DMS53 treated with DMSO at 0.1 percent for 48 hours (cell line): ENCODE measurements around the gene C19orf85.

Source experiments
- DNase-seq: peaks from one replicate; lab custom pipeline; 2025; ENCODE audit not compliant: unreplicated experiment; lab: John Stamatoyannopoulos, UW

The C19orf85 gene

DNA sequence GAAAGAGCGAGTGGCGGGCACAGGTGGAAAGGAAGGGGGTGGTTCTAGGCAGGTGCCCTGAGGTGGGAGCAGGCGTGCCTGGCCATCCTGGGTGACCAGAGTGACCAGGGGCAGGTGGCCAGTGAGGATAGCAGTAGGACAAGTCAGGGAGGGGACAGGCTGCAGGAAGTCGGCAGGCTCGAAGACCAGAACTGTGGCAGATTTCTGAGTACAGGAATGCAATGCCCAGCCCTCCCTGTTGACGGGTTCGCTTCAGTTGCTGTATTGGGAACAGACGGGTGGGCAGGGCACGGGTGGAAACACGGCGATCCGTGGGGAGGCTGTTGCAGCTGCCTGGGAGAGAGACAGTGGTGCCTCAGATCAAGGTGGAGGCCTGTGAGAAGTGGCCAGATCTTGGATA lies 13.8 kb upstream of the C19orf85 start:
- no peak for DNase-seq

DNA sequence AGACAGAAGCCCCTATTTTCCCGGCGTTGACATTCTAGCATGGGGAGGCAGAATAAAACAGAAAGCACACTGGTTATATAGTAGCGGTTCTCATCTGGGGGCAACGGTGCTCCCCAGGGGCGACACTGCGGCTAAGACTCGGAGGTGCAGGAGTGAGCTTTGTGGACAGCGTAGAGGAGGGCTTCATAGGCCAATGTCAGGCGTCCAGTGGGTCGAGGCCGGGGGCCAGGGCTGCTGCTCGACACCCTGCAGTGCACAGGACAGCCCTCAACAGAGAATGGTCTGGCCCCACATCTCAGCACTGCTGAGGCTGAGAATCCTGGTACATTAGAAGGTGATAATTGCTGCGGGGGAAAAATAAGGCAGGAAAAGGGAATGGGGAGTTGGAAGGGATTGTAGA lies 13.4 kb upstream of the C19orf85 start:
- no peak for DNase-seq

DNA sequence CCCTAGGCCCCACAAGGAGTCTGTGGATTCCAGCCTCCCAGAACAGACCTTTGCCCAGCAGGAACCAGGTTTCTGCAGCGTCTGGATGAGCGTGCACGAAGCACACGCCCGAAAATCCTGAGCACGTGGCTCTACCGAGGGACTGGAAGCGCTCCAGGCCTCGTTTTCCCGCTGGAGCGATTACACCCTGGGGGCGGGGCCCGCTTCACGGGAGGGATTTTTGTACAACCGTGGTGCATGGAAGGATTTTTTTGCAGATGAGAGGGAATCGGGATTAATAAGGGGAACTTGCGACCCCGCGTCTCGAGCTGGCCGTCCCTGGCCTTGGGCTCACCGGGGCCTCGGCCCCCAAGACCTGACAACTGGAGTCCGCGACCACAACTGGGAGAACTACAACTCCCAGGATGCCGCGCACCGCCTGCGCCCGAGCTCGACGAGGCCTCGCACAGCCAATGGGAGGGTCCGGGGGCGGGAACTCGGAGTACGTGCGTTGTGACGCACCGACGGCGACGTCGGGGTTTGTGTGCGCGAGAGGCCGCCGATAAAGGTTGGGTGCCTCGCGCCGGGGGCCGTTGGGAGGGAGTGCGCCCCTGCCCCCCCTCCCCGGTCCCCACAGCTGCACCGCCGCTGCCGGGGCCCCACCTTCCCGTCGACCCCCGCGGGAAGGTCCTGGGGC lies 11.7 kb upstream of the C19orf85 start, which contains the start of gene ZNF628:
Gene ZNF628 (plus strand): TSS at position 518 of the 676 bp plus-strand sequence. CDS start 3,294 bp downstream, outside the sequence.
- DNase-seq = peak; percentile 87

DNA sequence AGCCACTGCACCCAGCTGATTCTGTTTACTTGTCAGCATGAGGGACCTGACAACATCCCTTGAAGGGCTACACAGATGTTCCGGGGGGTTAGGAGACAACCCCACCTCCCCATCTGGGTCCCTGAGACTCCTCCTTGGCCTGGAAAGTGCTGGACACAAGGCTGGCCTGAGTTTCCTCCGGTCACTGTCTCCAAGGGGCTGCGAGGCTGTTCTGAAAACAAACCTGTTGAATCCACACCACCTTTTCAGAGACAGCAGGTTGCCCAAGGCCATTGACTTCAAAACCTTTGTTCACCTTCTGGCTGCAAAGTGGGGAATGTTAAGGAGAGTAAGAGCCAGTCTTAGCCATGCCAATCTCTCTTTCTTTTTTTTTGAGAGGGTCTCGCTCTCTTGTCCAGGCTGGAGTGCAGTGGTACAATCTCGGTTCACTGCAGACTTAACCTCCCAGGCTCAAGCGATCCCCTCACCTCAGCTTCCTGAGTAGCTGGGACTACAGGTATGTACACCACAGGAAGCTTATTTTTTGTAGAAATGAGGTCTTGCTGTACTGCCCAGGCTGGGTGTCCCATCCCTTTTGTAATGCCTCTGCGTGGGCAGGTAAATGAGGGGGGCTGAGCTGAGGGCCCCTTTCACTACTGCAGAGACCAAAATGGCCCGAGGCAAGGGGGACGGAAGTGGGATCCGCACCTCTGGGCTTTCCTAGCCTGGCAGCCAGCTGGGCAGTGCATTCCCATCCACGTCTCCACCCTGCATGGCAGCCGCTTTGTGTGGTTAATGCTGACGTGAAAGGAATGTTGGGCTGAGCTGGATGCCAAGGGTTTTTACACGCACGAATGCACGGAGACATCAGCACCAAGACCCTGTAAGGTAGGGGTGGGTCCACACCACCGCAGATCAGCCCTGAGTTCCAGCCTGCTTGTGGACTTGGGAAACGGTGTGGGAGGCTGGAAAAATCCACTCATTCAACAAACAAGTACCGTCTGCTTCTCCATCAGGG lies 10.0 kb upstream of the C19orf85 start:
- DNase-seq = no peak

DNA sequence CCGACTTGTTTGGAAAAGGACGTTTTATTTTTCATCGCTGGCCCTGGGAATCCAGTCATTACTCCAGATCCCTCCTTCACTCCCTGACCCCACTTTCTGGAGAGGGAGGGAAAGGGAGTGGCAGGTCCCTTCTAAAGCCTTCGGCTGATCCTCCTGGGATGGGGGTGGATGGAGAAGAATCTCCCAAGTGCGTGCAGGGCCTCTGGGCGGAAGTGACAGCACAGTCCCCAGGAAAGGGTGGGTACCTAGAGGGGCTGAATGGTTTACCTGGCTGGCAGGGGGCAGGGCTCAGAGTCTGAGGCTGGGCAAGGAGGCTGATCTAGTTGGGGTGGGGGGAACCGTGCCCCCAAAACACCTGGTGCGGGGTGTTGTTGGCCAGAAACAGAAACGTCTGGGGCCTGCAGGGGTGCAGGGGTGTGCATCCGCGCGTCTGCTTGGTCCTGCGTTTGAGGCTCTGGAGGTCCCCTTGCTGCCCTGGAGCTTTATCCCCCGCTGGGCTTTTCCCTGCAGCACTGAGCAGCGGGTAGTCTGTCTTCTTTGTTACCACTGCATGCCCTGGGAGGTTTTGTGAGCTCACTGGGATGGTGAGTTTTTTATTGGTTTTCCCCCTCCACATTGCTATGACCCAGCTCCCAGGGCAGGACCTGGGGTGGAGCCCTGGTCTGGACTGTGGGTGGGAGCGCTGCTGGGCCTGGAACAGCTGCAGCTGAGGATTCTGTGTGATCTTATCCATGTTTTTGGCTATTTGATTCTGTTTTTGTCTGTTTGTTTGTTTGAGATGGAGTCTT lies 8.9 kb upstream of the C19orf85 start:
- DNase-seq = no peak

DNA sequence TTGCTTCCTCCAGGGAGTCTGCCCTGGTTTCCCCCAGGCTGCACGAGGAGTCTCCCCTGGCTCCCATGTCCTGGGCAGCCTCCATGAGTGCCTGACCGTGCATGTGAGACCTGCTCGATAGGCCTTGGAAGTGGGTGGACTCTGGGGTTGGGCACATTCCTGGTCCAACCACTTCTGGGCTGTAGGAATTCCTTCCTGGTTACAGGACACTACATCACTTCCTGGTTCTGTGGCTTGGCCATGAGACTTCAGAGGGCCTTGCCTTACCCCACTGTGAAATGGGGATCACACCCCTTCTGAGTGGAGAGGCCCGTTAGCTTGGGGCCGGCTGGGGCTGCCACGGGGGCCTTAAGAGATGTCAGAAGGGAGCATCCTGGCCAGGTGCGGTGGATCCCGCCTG lies 7.9 kb upstream of the C19orf85 start:
- no peak for DNase-seq

DNA sequence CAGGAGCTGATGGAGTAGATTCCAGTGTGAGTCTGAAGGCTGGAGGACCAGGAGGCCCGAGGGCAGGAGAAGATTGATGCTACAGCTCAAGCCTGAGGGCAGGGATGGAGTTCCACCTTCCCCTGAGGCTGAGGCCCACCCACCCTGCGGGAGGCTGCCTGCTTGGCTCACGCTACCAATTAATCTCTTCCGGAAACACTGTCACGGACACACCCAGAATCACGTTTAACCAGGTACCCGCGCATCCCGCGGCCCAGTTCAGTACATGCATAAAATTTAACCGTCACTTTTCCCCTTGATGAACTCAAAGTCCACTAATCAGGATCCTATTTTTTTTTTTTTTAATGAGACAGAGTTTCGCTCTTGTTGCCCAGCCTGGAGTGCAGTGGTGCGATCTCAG lies 6.7 kb upstream of the C19orf85 start:
- DNase-seq = no peak

DNA sequence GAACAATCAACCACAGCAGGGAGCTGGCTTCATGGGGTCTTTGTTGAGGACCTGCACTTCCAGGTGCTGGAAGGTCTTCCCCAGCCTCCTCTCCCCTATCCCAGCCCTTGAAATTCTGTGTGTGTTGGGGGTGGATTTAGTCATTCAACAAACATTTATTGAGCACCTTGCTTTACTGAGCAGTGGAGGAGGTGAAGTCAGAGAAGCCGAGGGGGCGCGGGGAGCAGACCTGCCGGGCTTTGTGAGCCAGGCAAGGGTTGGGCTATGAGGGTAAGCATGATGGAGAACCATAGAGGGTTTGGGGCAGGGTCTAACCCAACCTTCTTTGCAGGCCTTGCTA lies 3.5 kb upstream of the C19orf85 start:
- no peak for DNase-seq

DNA sequence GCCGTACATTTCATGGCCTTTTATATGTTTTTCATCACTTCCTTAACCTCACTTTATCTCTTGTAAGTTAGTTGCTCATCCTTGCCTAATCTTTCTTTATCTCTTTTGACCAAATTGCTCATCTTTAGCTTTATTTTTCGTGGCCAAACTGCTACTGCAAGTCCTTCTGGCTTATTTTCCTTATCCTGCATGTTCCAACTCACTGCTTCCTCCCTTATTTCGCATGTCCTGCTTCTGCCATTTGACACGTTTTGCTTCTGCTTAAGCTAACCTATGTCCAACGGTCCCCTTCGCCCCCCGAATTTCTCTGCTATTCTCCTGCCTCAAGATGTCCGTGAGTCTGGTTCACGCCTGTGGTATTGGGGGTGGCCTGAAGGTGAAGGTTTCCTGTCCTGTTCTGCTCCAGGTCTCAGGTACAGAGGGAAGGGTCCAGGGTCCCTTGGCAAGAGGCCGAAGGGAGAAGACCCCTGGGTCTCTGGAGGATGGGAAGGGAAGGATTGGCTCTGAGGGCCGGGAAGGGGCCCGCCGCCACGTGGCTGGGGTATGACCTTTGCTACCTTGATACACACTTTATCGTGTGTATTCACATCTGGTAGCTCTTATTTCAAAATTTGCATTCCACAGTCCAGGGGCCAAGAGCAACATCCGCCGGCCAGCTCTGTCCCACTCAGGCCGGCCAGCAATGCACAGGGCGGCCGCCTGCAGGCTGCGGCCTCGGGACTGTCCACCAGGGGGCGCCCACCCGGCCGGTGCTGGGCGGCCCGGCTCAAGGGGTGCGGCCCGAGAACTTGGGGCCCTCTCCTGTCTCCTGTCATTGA lies 2.9 kb upstream of the C19orf85 start:
- no peak for DNase-seq

DNA sequence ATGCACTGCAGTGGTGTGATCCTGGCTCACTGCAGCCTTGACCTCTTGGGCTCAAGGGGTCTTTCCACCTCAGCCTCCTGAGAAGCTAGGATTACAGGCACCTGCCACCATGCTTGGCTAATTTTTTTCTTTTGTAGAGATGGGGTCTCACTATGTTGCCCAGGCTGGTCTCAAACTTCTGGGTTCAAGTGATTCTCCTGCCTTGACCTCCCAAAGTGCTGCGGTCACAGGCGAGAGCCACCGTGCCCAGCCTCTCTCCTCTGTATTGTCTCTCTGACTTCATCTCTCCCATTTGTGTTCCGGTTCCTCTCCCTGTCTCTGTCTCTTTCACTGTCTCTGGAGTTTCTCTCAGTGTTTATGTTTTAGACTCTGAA lies 1.7 kb upstream of the C19orf85 start:
- no peak for DNase-seq

DNA sequence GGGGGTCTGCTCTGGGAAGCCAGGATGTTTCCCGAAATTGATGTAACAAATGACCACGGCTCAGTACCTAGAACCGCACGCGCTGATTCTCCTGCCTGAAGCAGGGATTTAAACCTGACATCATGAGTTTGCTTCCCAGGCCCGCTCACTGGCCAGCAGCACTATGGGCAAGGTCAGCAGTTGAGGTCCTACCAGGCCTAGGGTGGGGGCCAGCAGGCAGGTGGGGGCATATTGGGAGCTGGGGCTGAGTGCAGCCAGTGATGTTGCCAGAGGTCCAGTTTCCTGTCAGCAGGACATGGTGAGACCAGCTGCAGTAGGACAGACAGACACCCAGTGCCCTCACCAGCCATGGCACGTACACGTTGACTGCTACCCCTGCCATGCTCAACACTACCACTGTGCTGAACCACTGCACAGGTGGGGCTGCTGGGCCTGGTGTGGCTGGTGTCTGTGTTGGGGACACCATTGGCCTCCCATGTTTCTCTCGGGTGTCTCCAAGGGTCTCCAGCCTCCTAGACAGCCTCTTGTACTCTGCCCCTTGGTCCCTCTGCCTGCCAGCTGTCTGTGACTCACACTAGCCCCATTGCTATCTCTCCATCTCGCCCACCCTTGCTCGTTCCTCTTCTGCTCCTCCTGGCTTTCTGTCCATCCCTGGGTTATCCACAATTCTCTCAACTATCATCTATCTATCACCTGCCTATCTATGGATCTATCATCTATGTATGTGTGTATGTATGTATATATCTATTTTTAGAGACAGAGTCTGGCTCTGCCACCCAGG lies 1.1 kb upstream of the C19orf85 start:
- no peak for DNase-seq

DNA sequence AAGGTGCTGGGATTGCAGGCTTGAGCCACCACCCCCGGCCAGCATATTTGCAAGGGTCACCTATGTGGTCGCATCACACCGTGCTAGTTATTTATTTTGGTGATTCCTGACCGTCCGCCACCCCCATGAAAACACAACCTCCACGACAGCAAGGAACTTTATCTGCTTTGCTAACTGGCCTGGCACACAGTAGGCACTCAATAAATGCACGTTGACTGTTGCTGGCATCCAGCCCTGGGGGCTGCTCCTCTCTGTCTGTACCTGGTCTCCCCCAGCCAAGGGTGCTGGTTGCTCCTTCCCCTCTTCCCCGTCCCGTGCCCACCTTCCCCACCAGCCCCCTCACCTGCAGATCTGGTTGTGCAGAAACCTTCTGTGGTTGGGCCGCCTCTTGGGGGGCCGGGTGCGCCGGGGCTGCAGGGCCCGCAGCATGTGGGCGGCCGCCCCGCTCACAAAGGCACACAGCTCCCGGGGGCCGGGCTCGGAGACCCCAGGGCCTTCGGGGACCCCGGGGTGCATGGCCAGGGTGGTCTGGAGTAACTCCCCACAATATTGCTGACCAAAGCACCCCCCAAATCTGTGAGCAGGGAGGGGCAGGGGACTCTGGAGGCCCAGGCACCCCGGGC lies 401 bp downstream of the C19orf85 start:
- no peak for DNase-seq

DNA sequence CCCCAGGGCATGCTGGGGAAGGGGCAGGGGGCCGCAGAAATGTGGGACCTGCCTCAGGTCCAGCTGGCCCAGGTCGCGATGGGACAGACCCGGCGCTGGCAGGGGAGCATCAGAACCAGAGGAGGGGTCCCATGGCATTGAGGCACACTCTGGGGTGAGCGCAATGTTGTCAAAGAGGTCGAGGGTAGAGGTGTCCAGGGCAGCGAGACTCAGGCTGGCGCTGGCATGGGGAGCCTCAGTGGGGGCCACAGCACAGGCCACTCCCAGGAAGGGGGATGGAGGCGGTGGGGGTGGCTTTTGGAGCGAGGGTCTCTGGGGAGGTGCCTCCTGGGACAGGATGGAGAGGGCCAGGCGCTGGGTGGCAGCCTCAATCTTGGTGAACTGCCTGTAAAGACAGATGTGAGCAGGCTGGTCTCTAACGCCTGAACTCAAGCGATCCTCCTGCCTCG lies 944 bp downstream of the C19orf85 start:
- DNase-seq = no peak

DNA sequence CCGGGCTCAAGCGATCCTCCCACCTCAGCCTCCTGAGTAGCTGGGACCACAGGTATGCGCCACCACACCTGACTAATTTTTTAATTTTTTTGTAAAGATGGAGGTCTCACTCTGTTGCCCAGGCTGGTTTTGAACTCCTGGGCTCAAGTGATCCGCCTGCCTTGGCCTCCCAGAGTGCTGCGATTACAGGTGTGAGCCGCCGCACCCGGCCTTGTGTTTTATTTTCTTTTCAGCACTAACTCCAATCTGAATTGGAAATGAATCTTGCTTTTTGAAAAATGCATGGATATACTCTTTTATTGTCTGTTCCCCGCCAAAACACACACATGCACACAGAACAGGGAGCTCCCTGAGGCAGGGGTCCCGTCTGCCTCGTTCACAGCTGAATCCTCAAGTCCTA lies 1.8 kb downstream of the C19orf85 start:
- no peak for DNase-seq

DNA sequence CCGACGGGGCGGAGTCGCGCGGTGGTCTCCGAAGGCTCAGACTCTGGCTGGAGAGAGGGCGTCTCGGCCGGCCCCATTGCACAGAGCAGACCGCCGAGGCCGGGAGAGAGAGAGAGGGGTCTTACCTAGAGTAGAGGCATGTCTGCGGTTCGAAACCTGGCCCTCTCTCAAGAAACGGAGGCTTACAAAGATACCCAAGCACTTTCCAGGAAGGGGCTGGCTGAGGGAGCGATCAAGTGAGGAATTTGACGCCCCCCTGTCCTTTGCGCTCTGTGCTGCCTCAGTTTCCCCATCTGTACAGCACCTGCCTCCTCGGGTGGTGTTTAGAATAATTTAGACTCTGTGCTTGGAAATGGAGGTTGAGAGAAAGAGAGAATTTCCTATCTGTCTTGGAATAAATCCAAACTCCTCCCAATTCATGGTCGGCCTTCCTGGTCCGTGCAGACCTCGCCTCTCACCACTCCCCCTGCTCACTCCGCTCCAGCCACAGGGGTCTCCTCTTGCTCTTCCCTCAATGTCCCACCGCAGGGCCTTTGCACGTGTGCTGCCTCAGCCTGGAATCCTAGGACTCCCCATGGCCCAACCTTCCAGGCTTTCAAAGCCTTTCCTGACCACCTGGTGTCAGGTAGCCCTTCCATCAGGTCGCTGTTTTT lies 2.5 kb downstream of the C19orf85 start:
- DNase-seq = peak; percentile 36

DNA sequence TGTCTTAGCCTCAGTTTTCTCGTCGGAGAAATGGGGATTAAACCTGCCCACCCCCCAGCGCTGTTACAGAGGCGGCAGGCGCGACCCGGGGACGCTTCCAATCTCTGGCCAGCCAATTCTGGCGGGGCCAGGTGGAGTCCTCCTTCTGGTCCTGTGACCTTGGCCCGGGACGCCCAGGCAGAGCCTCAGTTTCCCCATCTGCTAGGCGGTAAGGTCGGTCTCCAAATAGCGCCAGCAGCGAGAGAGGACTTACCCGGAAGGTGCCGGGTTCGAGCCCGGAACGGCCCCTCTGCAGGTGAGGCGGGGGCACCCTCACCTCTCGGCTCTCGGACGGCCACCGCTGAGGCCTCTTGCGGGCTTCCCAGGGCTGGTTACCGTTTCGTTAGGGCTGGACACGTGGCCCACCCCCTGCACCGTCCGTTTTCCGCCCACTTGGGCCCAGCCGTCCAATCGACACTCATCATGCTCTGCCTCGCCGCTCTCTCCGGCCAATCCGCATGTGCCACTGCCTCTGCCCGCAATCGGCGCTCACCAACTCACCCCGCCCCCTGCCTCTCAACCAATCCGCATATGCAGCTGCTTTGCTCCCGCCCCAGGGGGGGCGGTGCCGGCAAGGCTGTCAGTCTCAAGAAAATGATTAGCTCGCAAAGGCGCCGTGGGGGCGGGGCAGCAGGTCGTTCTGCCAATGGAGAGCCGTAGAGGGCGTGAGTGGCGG lies 3.1 kb downstream of the C19orf85 start, which contains the start of gene ISOC2:
Gene ISOC2 (minus strand): TSS at position 384 of the 715 bp plus-strand sequence. CDS start 5,156 bp downstream, outside the sequence.
- DNase-seq = peak; percentile 98

DNA sequence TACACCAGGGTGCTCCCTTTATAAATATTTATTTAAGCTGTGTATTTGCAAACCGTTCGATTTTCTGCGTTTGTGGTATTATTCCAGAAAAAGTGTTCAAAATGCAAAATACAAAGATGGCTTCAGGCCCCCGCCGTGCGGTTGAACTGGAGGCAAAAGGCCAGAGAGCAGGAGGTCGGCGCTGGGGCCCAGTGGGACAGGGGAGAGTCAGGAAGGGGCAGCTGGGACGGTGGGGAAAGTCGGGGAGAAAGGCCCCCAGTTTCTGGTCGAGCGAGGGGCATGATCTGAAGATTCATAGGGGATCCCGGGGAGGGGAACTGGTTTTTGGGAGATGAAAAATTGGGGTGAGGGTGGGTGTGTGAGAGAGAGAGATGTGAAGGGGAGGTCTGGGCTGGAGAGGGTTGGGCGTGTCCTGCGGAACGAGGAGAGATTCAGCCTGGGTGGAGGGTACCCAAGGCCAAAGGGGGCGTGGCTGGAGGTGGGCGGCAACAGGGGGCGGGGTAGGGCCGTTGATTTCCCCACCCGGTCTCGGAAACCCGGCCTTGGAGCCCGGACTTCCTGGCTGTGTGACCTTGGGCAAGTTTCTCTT lies 3.8 kb downstream of the C19orf85 start:
- no peak for DNase-seq
